ENCODE data around the gene FUT1. TPM values are rescaled to one million over a fixed set of nuclear protein-coding genes. Genes with fewer than 3 reads are reported as not detected.

The FUT1 gene
- total and polyA plus RNA-seq, 4 donors, result 0.05 to 4.4 (median 2.3) TPM; not detected in 1

GRCh38 chr19:48705431-48705830 is 47.0 kb downstream of the FUT1 start:
- H3K9me3 ChIP-seq (ENCODE audit: control insufficient read depth, low read length), result no peaks in the 10 kb centered on the region
- H3K36me3 ChIP-seq (ENCODE audit: control insufficient read depth in 1 of 2, insufficient read depth in 2 of 2, low read length in 1 of 2), result no peaks in the 10 kb centered on the region
- H3K27ac ChIP-seq (ENCODE audit: low read depth in 1 of 2, low read length in 2 of 2), result no peak overlapping the region
- no peak for ATAC-seq (ENCODE audit: low FRiP score)
- intact Hi-C loops (cut with DNase I), result no loop called here
- no peak overlapping the region for H3K4me3 ChIP-seq (ENCODE audit: low read length in 2 of 2)
- DNase-seq, result no peak
- WGBS, 2 donors, result 70 to 71% methylated on average over 2 of the region's 2 CpGs
- H3K4me1 ChIP-seq (ENCODE audit: control insufficient read depth in 1 of 2, insufficient read depth in 2 of 2, low read length in 2 of 2), result no peaks in the 10 kb centered on the region
- no peaks in the 10 kb centered on the region for H3K27me3 ChIP-seq (ENCODE audit: control insufficient read depth in 1 of 2, insufficient read depth in 2 of 2, low read length in 1 of 2)

DNA sequence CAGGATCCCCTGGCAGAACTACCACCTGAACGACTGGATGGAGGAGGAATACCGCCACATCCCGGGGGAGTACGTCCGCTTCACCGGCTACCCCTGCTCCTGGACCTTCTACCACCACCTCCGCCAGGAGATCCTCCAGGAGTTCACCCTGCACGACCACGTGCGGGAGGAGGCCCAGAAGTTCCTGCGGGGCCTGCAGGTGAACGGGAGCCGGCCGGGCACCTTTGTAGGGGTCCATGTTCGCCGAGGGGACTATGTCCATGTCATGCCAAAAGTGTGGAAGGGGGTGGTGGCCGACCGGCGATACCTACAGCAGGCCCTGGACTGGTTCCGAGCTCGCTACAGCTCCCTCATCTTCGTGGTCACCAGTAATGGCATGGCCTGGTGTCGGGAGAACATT is 49.1 kb downstream of the FUT1 start:
- 93 to 94% methylated on average over 23 of the region's 23 CpGs for WGBS, 2 donors
- DNase-seq (no peak), ATAC-seq (ENCODE audit: low FRiP score) (no peak)
- Histone ChIP-seq H3K4me1 (ENCODE audit: control insufficient read depth in 1 of 2, insufficient read depth in 2 of 2, low read length in 2 of 2) (no peaks in the 10 kb centered on the region), H3K9me3 (ENCODE audit: control insufficient read depth, low read length) (no peaks in the 10 kb centered on the region), H3K36me3 (ENCODE audit: control insufficient read depth in 1 of 2, insufficient read depth in 2 of 2, low read length in 1 of 2) (no peaks in the 10 kb centered on the region), H3K4me3 (ENCODE audit: low read length in 2 of 2) (no peak overlapping the region), H3K27me3 (ENCODE audit: control insufficient read depth in 1 of 2, insufficient read depth in 2 of 2, low read length in 1 of 2) (no peaks in the 10 kb centered on the region), H3K27ac (ENCODE audit: low read depth in 1 of 2, low read length in 2 of 2) (no peak overlapping the region)
- intact Hi-C loops (cut with DNase I), result no loop called here

DNA sequence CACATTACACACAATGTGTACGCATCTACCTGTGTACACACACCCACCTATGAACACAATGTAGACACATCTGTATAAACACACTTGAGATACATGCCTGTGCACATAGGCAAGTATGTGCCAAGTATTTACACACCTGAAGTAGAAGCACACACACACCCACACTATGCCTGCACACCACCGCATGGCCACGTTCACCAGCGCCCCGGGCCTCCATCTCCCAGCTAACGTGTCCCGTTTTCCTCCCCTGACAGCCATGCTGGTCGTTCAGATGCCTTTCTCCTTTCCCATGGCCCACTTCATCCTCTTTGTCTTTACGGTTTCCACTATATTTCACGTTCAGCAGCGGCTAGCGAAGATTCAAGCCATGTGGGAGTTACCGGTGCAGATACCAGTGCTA is 49.7 kb downstream of the FUT1 start:
- no peaks in the 10 kb centered on the region for H3K9me3 ChIP-seq (ENCODE audit: control insufficient read depth, low read length)
- WGBS, 2 donors, result 90 to 93% methylated on average over 13 of the region's 13 CpGs
- no peaks in the 10 kb centered on the region for H3K36me3 ChIP-seq (ENCODE audit: control insufficient read depth in 1 of 2, insufficient read depth in 2 of 2, low read length in 1 of 2)
- H3K27me3 ChIP-seq (ENCODE audit: control insufficient read depth in 1 of 2, insufficient read depth in 2 of 2, low read length in 1 of 2), result no peaks in the 10 kb centered on the region
- no peak overlapping the region for H3K27ac ChIP-seq (ENCODE audit: low read depth in 1 of 2, low read length in 2 of 2)
- intact Hi-C loops (cut with DNase I), result no loop called here
- ATAC-seq (ENCODE audit: low FRiP score), result no peak
- H3K4me3 ChIP-seq (ENCODE audit: low read length in 2 of 2), result no peak overlapping the region
- no peaks in the 10 kb centered on the region for H3K4me1 ChIP-seq (ENCODE audit: control insufficient read depth in 1 of 2, insufficient read depth in 2 of 2, low read length in 2 of 2)
- no peak for DNase-seq

- H3K36me3 ChIP-seq (ENCODE audit: control insufficient read depth in 1 of 2, insufficient read depth in 2 of 2, low read length in 1 of 2), result no peaks in the 10 kb centered on the region
- H3K27me3 ChIP-seq (ENCODE audit: control insufficient read depth in 1 of 2, insufficient read depth in 2 of 2, low read length in 1 of 2), result no peaks in the 10 kb centered on the region
- no peaks in the 10 kb centered on the region for H3K9me3 ChIP-seq (ENCODE audit: control insufficient read depth, low read length)
- ATAC-seq (ENCODE audit: low FRiP score) (no peak), DNase-seq (no peak)
- no peaks in the 10 kb centered on the region for H3K4me1 ChIP-seq (ENCODE audit: control insufficient read depth in 1 of 2, insufficient read depth in 2 of 2, low read length in 2 of 2)
- H3K4me3 ChIP-seq (ENCODE audit: low read length in 2 of 2), result no peak overlapping the region
- WGBS, 2 donors, result 71% methylated on average over 4 of the region's 4 CpGs
- no peak overlapping the region for H3K27ac ChIP-seq (ENCODE audit: low read depth in 1 of 2, low read length in 2 of 2)
- intact Hi-C loops (cut with DNase I), result no loop called here
These were observed 54.4 kb downstream of the FUT1 start for GRCh38 chr19:48698046-48698445.

Other genes with a start within 250 kb of the FUT1 start
- gene LMTK3, start 240.8 kb downstream of the FUT1 start, total RNA-seq, result 1 to 10 TPM in 1 of 2 donors, under 1 TPM in 1; 0.71 to 4.2 TPM
- 1 to 10 TPM in 1 of 2 donors, under 1 TPM in 1; 0.51 to 1.3 TPM for gene LMTK3, start 240.8 kb downstream of the FUT1 start, polyA plus RNA-seq
- not detected for gene SULT2B1, start 200.5 kb downstream of the FUT1 start, total RNA-seq
- gene SULT2B1, start 200.5 kb downstream of the FUT1 start, polyA plus RNA-seq, result 1 to 10 TPM in 1 of 2 donors, not detected in 1; 2.1 TPM
- not detected for gene SPACA4, start 145.9 kb downstream of the FUT1 start, total RNA-seq
- gene SPACA4, start 145.9 kb downstream of the FUT1 start, polyA plus RNA-seq, result under 1 TPM in 1 of 2 donors, not detected in 1; 0.18 TPM
- under 1 TPM in 1 of 2 donors, not detected in 1; 0.45 TPM for gene FAM83E, start 137.6 kb downstream of the FUT1 start, total RNA-seq
- 10 to 100 TPM in 1 of 2 donors, under 1 TPM in 1; 0.74 to 12.3 TPM for gene FAM83E, start 137.6 kb downstream of the FUT1 start, polyA plus RNA-seq
- gene RPL18, start 133.5 kb downstream of the FUT1 start, total RNA-seq, result 100 to 1,000 TPM; 900 to 909 TPM
- gene RPL18, start 133.5 kb downstream of the FUT1 start, polyA plus RNA-seq, result 1,000 to 10,000 TPM; 2,172 to 2,376 TPM
- 10 to 100 TPM; 14.6 to 17.9 TPM for gene SPHK2, start 133.1 kb downstream of the FUT1 start, total RNA-seq
- gene SPHK2, start 133.1 kb downstream of the FUT1 start, polyA plus RNA-seq, result 10 to 100 TPM; 21.5 to 25.4 TPM
- gene DBP, start 115.3 kb downstream of the FUT1 start, total RNA-seq, result 10 to 100 TPM in 1 of 2 donors, 1 to 10 TPM in 1; 1.5 to 10.7 TPM
- gene DBP, start 115.3 kb downstream of the FUT1 start, polyA plus RNA-seq, result 1 to 10 TPM; 5.3 to 6.8 TPM
- 10 to 100 TPM in 1 of 2 donors, 1 to 10 TPM in 1; 6.4 to 12.0 TPM for gene CA11, start 106.5 kb downstream of the FUT1 start, total RNA-seq
- 10 to 100 TPM; 13.9 to 59.5 TPM for gene CA11, start 106.5 kb downstream of the FUT1 start, polyA plus RNA-seq
- under 1 TPM; 0.52 to 0.96 TPM for gene NTN5, start 79.6 kb downstream of the FUT1 start, total RNA-seq
- gene NTN5, start 79.6 kb downstream of the FUT1 start, polyA plus RNA-seq, result 1 to 10 TPM in 1 of 2 donors, not detected in 1; 2.0 TPM
- not detected for gene FUT2, start 56.7 kb downstream of the FUT1 start, total RNA-seq
- 1 to 10 TPM in 1 of 2 donors, not detected in 1; 2.8 TPM for gene FUT2, start 56.7 kb downstream of the FUT1 start, polyA plus RNA-seq
- gene MAMSTR, start 32.9 kb downstream of the FUT1 start, total RNA-seq, result 1 to 10 TPM in 1 of 2 donors, under 1 TPM in 1; 0.58 to 3.7 TPM
- gene MAMSTR, start 32.9 kb downstream of the FUT1 start, polyA plus RNA-seq, result 1 to 10 TPM in 1 of 2 donors, under 1 TPM in 1; 1.00 to 3.3 TPM
- 10 to 100 TPM; 15.4 to 31.2 TPM for gene RASIP1, start 12.0 kb downstream of the FUT1 start, total RNA-seq
- 1 to 10 TPM; 1.8 to 3.4 TPM for gene RASIP1, start 12.0 kb downstream of the FUT1 start, polyA plus RNA-seq
- gene IZUMO1, start 5.7 kb downstream of the FUT1 start, total RNA-seq, result 1 to 10 TPM in 1 of 2 donors, under 1 TPM in 1; 0.66 to 1.6 TPM
- gene IZUMO1, start 5.7 kb downstream of the FUT1 start, polyA plus RNA-seq, result under 1 TPM in 1 of 2 donors, not detected in 1; 0.10 TPM
- gene FGF21, start 2.9 kb upstream of the FUT1 start, total RNA-seq, result not detected
- not detected for gene FGF21, start 2.9 kb upstream of the FUT1 start, polyA plus RNA-seq
- 10 to 100 TPM; 22.4 to 29.5 TPM for gene BCAT2, start 58.4 kb upstream of the FUT1 start, total RNA-seq
- 10 to 100 TPM; 22.5 to 61.6 TPM for gene BCAT2, start 58.4 kb upstream of the FUT1 start, polyA plus RNA-seq
- gene HSD17B14, start 83.8 kb upstream of the FUT1 start, total RNA-seq, result 10 to 100 TPM; 13.7 to 16.1 TPM
- 10 to 100 TPM; 14.3 to 18.9 TPM for gene HSD17B14, start 83.8 kb upstream of the FUT1 start, polyA plus RNA-seq
- gene PLEKHA4, start 116.0 kb upstream of the FUT1 start, total RNA-seq, result 10 to 100 TPM; 94.9 to 97.2 TPM
- 100 to 1,000 TPM; 193 to 223 TPM for gene PLEKHA4, start 116.0 kb upstream of the FUT1 start, polyA plus RNA-seq
- gene PPP1R15A, start 119.8 kb upstream of the FUT1 start, total RNA-seq, result 100 to 1,000 TPM in 1 of 2 donors, 10 to 100 TPM in 1; 57.2 to 182 TPM
- gene PPP1R15A, start 119.8 kb upstream of the FUT1 start, polyA plus RNA-seq, result 10 to 100 TPM; 64.9 to 95.4 TPM
- gene TULP2, start 146.1 kb upstream of the FUT1 start, total RNA-seq, result 1 to 10 TPM in 1 of 2 donors, under 1 TPM in 1; 0.84 to 1.3 TPM
- not detected for gene TULP2, start 146.1 kb upstream of the FUT1 start, polyA plus RNA-seq
- gene NUCB1, start 147.7 kb upstream of the FUT1 start, total RNA-seq, result 100 to 1,000 TPM; 276 to 380 TPM
- 100 to 1,000 TPM in 1 of 2 donors, 10 to 100 TPM in 1; 82.9 to 375 TPM for gene NUCB1, start 147.7 kb upstream of the FUT1 start, polyA plus RNA-seq
- gene DHDH, start 181.1 kb upstream of the FUT1 start, total RNA-seq, result under 1 TPM in 1 of 2 donors, not detected in 1; 0.84 TPM
- gene DHDH, start 181.1 kb upstream of the FUT1 start, polyA plus RNA-seq, result 1 to 10 TPM in 1 of 2 donors, not detected in 1; 1.3 TPM
- gene BAX, start 202.2 kb upstream of the FUT1 start, total RNA-seq, result 10 to 100 TPM; 69.6 to 79.9 TPM
- 10 to 100 TPM; 81.4 to 83.9 TPM for gene BAX, start 202.2 kb upstream of the FUT1 start, polyA plus RNA-seq
- 1,000 to 10,000 TPM; 3,184 to 3,823 TPM for gene FTL, start 212.7 kb upstream of the FUT1 start, total RNA-seq
- over 10,000 TPM in 1 of 2 donors, 1,000 to 10,000 TPM in 1; 6,798 to 17,889 TPM for gene FTL, start 212.7 kb upstream of the FUT1 start, polyA plus RNA-seq
- gene GYS1, start 240.7 kb upstream of the FUT1 start, total RNA-seq, result 10 to 100 TPM; 47.5 to 61.9 TPM
- gene GYS1, start 240.7 kb upstream of the FUT1 start, polyA plus RNA-seq, result 10 to 100 TPM; 21.5 to 31.7 TPM
- 10 to 100 TPM; 28.9 to 42.1 TPM for gene RUVBL2, start 241.2 kb upstream of the FUT1 start, total RNA-seq
- 10 to 100 TPM; 34.6 to 62.2 TPM for gene RUVBL2, start 241.2 kb upstream of the FUT1 start, polyA plus RNA-seq